HS-5 (cell line): ENCODE measurements around the gene MEDAG.

Source experiments
- DNase-seq: peaks from one replicate; pipeline ENCODE4 v3.0.0-alpha.2; 2012; ENCODE audit warnings: low read depth

The MEDAG gene

GRCh38 chr13:30905932-30906383 lies at the start of gene MEDAG:
Gene MEDAG (plus strand): TSS chr13:30906271. CDS start chr13:30906516, 245 bp downstream.
- DNase-seq: no peak

- no peak for DNase-seq
These were observed 49.1 kb upstream of the MEDAG start for GRCh38 chr13:30857018-30857417.

- DNase-seq: no peak
These were observed 48.4 kb upstream of the MEDAG start for GRCh38 chr13:30857636-30858035.

GRCh38 chr13:30859326-30859725 lies 46.7 kb upstream of the MEDAG start:
- no peak for DNase-seq

- no peak for DNase-seq
These were observed 44.9 kb upstream of the MEDAG start for GRCh38 chr13:30861163-30861562.

GRCh38 chr13:30861836-30862467 lies 44.1 kb upstream of the MEDAG start:
- no peak for DNase-seq

- DNase-seq: no peak
These were observed 43.4 kb upstream of the MEDAG start for GRCh38 chr13:30862707-30863106.

GRCh38 chr13:30863231-30863630 lies 42.8 kb upstream of the MEDAG start:
- no peak for DNase-seq

GRCh38 chr13:30863796-30864195 lies 42.3 kb upstream of the MEDAG start:
- DNase-seq: no peak

- no peak for DNase-seq
These were observed 41.5 kb upstream of the MEDAG start for GRCh38 chr13:30864433-30865122.

- peak; percentile 53 for DNase-seq
These were observed 40.7 kb upstream of the MEDAG start for GRCh38 chr13:30865123-30866049.

- DNase-seq: no peak
These were observed 39.4 kb upstream of the MEDAG start for GRCh38 chr13:30866677-30867076.

GRCh38 chr13:30867089-30867669 lies 38.9 kb upstream of the MEDAG start:
- no peak for DNase-seq

- DNase-seq: no peak
These were observed 37.1 kb upstream of the MEDAG start for GRCh38 chr13:30868799-30869470.

- no peak for DNase-seq
These were observed 36.6 kb upstream of the MEDAG start for GRCh38 chr13:30869491-30869890.

GRCh38 chr13:30870049-30870884 lies 35.8 kb upstream of the MEDAG start:
- DNase-seq: peak; percentile 84

GRCh38 chr13:30870916-30871587 lies 35.0 kb upstream of the MEDAG start:
- no peak for DNase-seq

- DNase-seq: no peak
These were observed 34.3 kb upstream of the MEDAG start for GRCh38 chr13:30871588-30872275.

- no peak for DNase-seq
These were observed 33.8 kb upstream of the MEDAG start for GRCh38 chr13:30872276-30872594.
